Upper lobe of right lung (tissue), 1 donor: ENCODE results near the gene ZFYVE16. TPM values are rescaled to one million over a fixed set of nuclear protein-coding genes. Genes with fewer than 3 reads are reported as not detected.
"Not testable (repeated sequence)": the region's sequence is repeated elsewhere in the genome, so short reads cannot be mapped to it uniquely, and the experiment has no call there.

Experiments used
- ATAC-seq: fragments of 200-7000 bp; cut with Tn5 transposase; one replicate; pipeline ENCODE4 v1.9.1; 2020; ENCODE audit warnings: mild to moderate bottlenecking, moderate library complexity
- DNase-seq: peaks from one replicate; pipeline ENCODE4 v3.0.0-alpha.2; 2020
- H3K27ac ChIP-seq: fragments of 200-600 bp; one replicate; pipeline ENCODE4 v1.8.0; 2022
- H3K27me3 ChIP-seq: fragments of 200-600 bp; one replicate; pipeline ENCODE4 v1.8.0; 2022; ENCODE audit warnings: mild to moderate bottlenecking
- H3K36me3 ChIP-seq: fragments of 200-600 bp; one replicate; pipeline ENCODE4 v1.8.0; 2022
- H3K4me1 ChIP-seq: fragments of 200-600 bp; one replicate; pipeline ENCODE4 v1.8.0; 2022
- H3K4me3 ChIP-seq: fragments of 200-600 bp; one replicate; pipeline ENCODE4 v1.8.0; 2022; ENCODE audit warnings: mild to moderate bottlenecking
- H3K9me3 ChIP-seq: fragments of 200-600 bp; one replicate; pipeline ENCODE4 v1.8.0; 2022
- CTCF ChIP-seq: fragments of 200-600 bp; IDR thresholded peaks from one replicate; pipeline ENCODE4 v1.8.0; 2022; ENCODE audit warnings: antibody characterized with exemption
- intact Hi-C: fragments of 100-400 bp; cut with DNase I; formaldehyde crosslinking; loops from one replicate; pipeline ENCODE4 v1.11.0; 2022
- total RNA-seq: library from RNA; stranded (reverse); fragmentation: NEBNext Ultra II Directional; extraction: Animal tissue kit (Norgen Biotek cat#: 25700); gene quantifications from one replicate; pipeline ENCODE4 v1.2.1, GENCODE V29; 2021
- donor health status: DM: no; HTN: yes; CAD: no; lungs with severe emphysema.

ZFYVE16 gene
- total RNA-seq, 1 donor from 2014 or later, result 60.6 TPM

GRCh38 chr5:80408484-80409366, 861 bp downstream of the ZFYVE16 start:
- peak overlapping the region; percentile 99 for H3K27ac ChIP-seq
- peak overlapping the region; percentile 93 for H3K4me3 ChIP-seq
- H3K36me3 ChIP-seq, result peaks cover 7% of the 10 kb centered on the region
- DNase-seq, result no peak
- TF ChIP-seq CTCF, result no peak
- H3K4me1 ChIP-seq, result peaks cover 26% of the 10 kb centered on the region
- ATAC-seq, result peak; percentile 69
- no peaks in the 10 kb centered on the region for H3K27me3 ChIP-seq
- no peaks in the 10 kb centered on the region for H3K9me3 ChIP-seq
- intact Hi-C loops, result no loop called here

DNA sequence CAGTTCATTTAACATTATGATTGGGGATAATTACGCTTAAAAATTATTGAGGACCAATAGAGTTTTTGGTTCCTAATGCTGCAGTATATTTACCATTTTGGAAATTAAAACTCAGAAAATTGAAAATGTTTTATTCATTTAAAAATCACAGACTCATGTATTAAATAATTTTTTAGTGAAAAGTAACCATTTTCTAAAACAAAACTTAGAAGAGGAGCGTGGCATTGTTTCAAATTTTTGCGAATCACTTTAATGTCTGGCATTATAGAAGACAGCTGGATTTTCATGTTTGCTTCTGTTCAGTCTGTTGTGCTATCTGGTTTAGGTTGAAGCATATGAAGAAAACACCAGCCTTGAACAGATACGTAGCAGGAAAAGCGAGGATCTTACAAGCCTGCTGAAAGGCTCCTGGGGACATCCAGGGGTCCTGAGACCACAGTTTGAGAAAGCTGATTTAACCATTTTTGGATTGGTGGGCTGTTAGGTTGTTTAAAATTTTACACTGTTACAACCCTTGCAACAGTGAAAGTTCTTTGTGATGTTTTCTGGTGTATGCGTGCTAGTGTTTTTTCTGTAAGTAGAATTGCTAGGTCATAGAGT, 1.6 kb downstream of the ZFYVE16 start:
- H3K27ac ChIP-seq, result peak overlapping the region; percentile 99
- intact Hi-C loops, result no loop called here
- DNase-seq (no peak), ATAC-seq (no peak)
- no peaks in the 10 kb centered on the region for H3K9me3 ChIP-seq
- peak overlapping the region; percentile 93 for H3K4me3 ChIP-seq
- peaks cover 26% of the 10 kb centered on the region for H3K4me1 ChIP-seq
- H3K36me3 ChIP-seq, result peaks cover 7% of the 10 kb centered on the region
- H3K27me3 ChIP-seq, result no peaks in the 10 kb centered on the region
- TF ChIP-seq CTCF, result no peak

GRCh38 chr5:80411589-80412219, 3.8 kb downstream of the ZFYVE16 start:
- Histone ChIP-seq H3K4me3 (no peak overlapping the region), H3K4me1 (peaks cover 22% of the 10 kb centered on the region), H3K27ac (no peak overlapping the region), H3K36me3 (peaks cover 7% of the 10 kb centered on the region), H3K9me3 (no peaks in the 10 kb centered on the region), H3K27me3 (no peaks in the 10 kb centered on the region)
- no peak for TF ChIP-seq CTCF
- no peak for DNase-seq
- intact Hi-C loops, result no loop called here
- ATAC-seq, result no peak

DNA sequence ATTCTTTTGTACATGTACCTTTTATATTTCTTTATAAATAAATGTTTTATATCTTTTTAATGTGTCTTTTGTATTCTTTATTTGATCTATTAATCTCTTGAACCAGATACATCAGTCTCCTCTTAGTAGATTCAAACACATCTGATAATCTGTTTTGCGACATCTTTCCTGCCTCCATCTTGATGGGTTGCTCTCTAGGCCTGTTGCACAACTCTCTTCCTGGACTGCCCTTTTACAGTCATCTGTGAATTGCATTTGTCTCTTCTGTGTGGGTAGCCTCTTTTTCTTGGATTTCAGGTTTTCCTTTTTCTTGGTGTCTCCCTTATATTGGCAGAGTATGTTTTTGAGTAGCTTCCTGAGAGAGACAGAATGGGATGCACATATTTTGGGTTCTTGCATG, 6.2 kb downstream of the ZFYVE16 start:
- no peak for TF ChIP-seq CTCF
- intact Hi-C loops, result no loop called here

GRCh38 chr5:80417973-80418372, 10.1 kb downstream of the ZFYVE16 start:
- H3K27ac ChIP-seq, result no peak overlapping the region
- peaks cover 5% of the 10 kb centered on the region for H3K9me3 ChIP-seq
- H3K4me3 ChIP-seq, result no peak overlapping the region
- no peaks in the 10 kb centered on the region for H3K4me1 ChIP-seq
- ATAC-seq (no peak), DNase-seq (no peak)
- intact Hi-C loops, result no loop called here
- no peak for TF ChIP-seq CTCF
- no peaks in the 10 kb centered on the region for H3K36me3 ChIP-seq
- no peaks in the 10 kb centered on the region for H3K27me3 ChIP-seq

More for the DNA sequence above, 6.2 kb downstream of the ZFYVE16 start:
- Histone ChIP-seq H3K4me1 (peaks cover 12% of the 10 kb centered on the region), H3K9me3 (no peaks in the 10 kb centered on the region), H3K36me3 (peaks cover 7% of the 10 kb centered on the region), H3K4me3 (no peak overlapping the region), H3K27me3 (no peaks in the 10 kb centered on the region), H3K27ac (no peak overlapping the region)
- ATAC-seq, result peak; percentile 61
- DNase-seq, result no peak

DNA sequence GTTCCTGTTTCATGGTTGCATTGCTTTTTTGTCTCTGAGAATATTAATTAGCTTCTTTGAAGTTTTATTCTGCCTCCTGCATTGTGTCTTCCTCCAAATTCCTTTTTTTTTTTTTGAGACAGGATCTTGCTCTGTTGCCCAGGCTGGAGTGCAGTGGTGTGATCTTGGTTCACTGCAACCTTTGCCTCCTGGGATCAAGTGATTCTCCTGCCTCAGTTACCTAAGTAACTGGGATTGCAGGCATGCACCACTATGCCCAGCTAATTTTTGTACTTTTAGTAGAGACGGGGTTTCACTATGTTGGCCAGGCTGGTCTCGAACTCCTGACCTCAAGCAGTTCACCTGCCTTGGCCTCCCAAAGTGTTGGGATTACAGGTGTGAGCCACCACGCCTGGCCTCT, 16.5 kb downstream of the ZFYVE16 start:
- H3K9me3 ChIP-seq, H3K36me3 ChIP-seq, H3K27ac ChIP-seq, H3K27me3 ChIP-seq, H3K4me3 ChIP-seq, H3K4me1 ChIP-seq, intact Hi-C loops, DNase-seq, ATAC-seq: not testable (repeated sequence)
